Panc1 (cell line): ENCODE measurements around the gene CROCC2. TPM values are rescaled to one million over a fixed set of nuclear protein-coding genes. Genes with fewer than 3 reads are reported as not detected.

Experiments
- ATAC-seq: fragments of 200-7000 bp; cut with Tn5 transposase; 2 replicates; pipeline ENCODE4 v1.9.1; 2020; ENCODE audit warnings: mild to moderate bottlenecking, moderate library complexity
- BruUV-seq: library from RNA; stranded (reverse); fragments of 400-500 nt; replicated peaks from 2 replicates; lab custom pipeline; 2021; lab: Mats Ljungman, UMichigan
- CTCF ChIA-PET: fragments of 300-600 bp; sonication (Branson Sonifier 250); formaldehyde crosslinking; loops from one replicate; lab custom pipeline; 2022; ENCODE audit warnings: antibody characterized with exemption; lab: Charles Lee
- POLR2A ChIA-PET: fragments of 300-600 bp; sonication (Branson Sonifier 250); formaldehyde crosslinking; loops from one replicate; lab custom pipeline; 2022; ENCODE audit warnings: antibody characterized with exemption; lab: Charles Lee
- DNase-seq: peaks from one replicate; pipeline ENCODE4 v3.0.0-alpha.2; 2010; ENCODE audit warnings: low read depth, low spot score
- H3K27ac ChIP-seq: 2 replicates; pipeline ENCODE4 v1.5.1; 2011; ENCODE audit warnings: mild to moderate bottlenecking, low read length, inconsistent platforms
- H3K27me3 ChIP-seq: fragments of 200-500 bp; sonication (Bioruptor generic); 2 replicates; pipeline ENCODE4 v1.6.0; 2014; ENCODE audit warnings: low read length, inconsistent platforms; ENCODE audit not compliant: control insufficient read depth, insufficient read depth
- H3K36me3 ChIP-seq: fragments of 200-500 bp; sonication (Bioruptor generic); 2 replicates; pipeline ENCODE4 v1.5.1; 2014; ENCODE audit warnings: inconsistent platforms, mild to moderate bottlenecking, low read length, moderate library complexity; ENCODE audit not compliant: control insufficient read depth, insufficient read depth
- H3K4me1 ChIP-seq: 2 replicates; pipeline ENCODE4 v1.5.1; 2011; ENCODE audit warnings: inconsistent platforms, mild to moderate bottlenecking, low read length, moderate library complexity; ENCODE audit not compliant: control insufficient read depth, insufficient read depth
- H3K4me3 ChIP-seq, 2 experiments: 2 replicates each; pipeline ENCODE4 v1.5.1; 2011 to 2012; ENCODE audit warnings: low read depth in 2 of 2, low read length in 2 of 2, mild to moderate bottlenecking in 2 of 2, inconsistent platforms in 1 of 2, moderate library complexity in 1 of 2
- H3K9me3 ChIP-seq: fragments of 200-500 bp; sonication (Bioruptor generic); 2 replicates; pipeline ENCODE4 v1.5.1; 2014; ENCODE audit warnings: low read depth, mild to moderate bottlenecking, inconsistent platforms, low read length, moderate library complexity; ENCODE audit not compliant: control insufficient read depth, insufficient read depth
- POLR2AphosphoS5 ChIP-seq: IDR thresholded peaks from 2 replicates; pipeline ENCODE4 v1.6.1; 2012; ENCODE audit warnings: mild to moderate bottlenecking, low read depth, low read length, moderate library complexity
- SIN3A ChIP-seq: IDR thresholded peaks from 2 replicates; pipeline ENCODE4 v1.6.1; 2012; ENCODE audit warnings: low read depth, mild to moderate bottlenecking, low read length, moderate library complexity, borderline replicate concordance; ENCODE audit not compliant: insufficient read depth
- TCF7L2 ChIP-seq: IDR thresholded peaks from 2 replicates; pipeline ENCODE4 v1.6.1; 2011; ENCODE audit warnings: mild to moderate bottlenecking, low read depth, low read length, inconsistent platforms
- in situ Hi-C: cut with HindIII; loops from 2 replicates; pipeline ENCODE4 v1.10.0; 2016; ENCODE audit warnings: low sequenced_read_pairs, low pct_unique_long_range_greater_than_20kb
- intact Hi-C: fragments of 100-400 bp; cut with micrococcal nuclease; formaldehyde crosslinking; loops from one replicate; pipeline ENCODE4 v1.10.0; 2022; ENCODE audit not compliant: unreplicated experiment
- total RNA-seq: library from RNA; stranded (reverse); gene quantifications from one replicate; pipeline ENCODE4 v1.2.1, GENCODE V29; 2021; ENCODE audit not compliant: unreplicated experiment
- TF ChIP-seq, protein P1 (sequence below): fragments of 450-650 bp; IDR thresholded peaks from 2 replicates; pipeline ENCODE4 v1.5.1; 2017; ENCODE audit warnings: mild to moderate bottlenecking
- TF ChIP-seq, protein P2 (sequence below), 2 experiments: IDR thresholded peaks; 2 replicates each; pipeline ENCODE4 v1.6.1; 2011 to 2012; ENCODE audit warnings: low read depth in 2 of 2, control low read depth in 1 of 2, low read length in 1 of 2, mild to moderate bottlenecking in 1 of 2, moderate library complexity in 1 of 2; ENCODE audit not compliant: insufficient read depth in 1 of 2

The CROCC2 gene
- total RNA-seq, 1 experiment from 2014 or later: 0.23 TPM

DNA sequence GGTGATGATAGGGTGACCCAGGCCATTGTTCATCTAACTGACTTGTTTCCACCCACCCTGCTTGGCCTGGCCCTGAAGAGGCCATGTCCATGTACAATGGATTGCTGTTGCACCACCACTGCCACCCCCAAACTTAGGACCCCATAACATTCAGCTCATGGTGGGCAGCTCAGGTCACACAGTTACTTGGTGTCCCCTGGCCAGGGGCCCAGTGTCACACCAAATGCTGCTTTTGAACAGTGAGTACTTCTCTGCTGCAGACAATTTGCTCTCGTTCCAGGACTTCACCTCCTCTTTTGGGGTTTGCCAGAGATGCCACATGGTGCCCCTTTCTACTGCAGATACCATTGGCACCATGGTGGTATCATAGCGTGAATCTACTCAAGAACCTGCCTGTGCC lies 21.9 kb upstream of the CROCC2 start:
- TF ChIP-seq, protein P1, sequence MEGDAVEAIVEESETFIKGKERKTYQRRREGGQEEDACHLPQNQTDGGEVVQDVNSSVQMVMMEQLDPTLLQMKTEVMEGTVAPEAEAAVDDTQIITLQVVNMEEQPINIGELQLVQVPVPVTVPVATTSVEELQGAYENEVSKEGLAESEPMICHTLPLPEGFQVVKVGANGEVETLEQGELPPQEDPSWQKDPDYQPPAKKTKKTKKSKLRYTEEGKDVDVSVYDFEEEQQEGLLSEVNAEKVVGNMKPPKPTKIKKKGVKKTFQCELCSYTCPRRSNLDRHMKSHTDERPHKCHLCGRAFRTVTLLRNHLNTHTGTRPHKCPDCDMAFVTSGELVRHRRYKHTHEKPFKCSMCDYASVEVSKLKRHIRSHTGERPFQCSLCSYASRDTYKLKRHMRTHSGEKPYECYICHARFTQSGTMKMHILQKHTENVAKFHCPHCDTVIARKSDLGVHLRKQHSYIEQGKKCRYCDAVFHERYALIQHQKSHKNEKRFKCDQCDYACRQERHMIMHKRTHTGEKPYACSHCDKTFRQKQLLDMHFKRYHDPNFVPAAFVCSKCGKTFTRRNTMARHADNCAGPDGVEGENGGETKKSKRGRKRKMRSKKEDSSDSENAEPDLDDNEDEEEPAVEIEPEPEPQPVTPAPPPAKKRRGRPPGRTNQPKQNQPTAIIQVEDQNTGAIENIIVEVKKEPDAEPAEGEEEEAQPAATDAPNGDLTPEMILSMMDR: no peak
- TF ChIP-seq SIN3A: no peak
- TF ChIP-seq, protein P2, sequence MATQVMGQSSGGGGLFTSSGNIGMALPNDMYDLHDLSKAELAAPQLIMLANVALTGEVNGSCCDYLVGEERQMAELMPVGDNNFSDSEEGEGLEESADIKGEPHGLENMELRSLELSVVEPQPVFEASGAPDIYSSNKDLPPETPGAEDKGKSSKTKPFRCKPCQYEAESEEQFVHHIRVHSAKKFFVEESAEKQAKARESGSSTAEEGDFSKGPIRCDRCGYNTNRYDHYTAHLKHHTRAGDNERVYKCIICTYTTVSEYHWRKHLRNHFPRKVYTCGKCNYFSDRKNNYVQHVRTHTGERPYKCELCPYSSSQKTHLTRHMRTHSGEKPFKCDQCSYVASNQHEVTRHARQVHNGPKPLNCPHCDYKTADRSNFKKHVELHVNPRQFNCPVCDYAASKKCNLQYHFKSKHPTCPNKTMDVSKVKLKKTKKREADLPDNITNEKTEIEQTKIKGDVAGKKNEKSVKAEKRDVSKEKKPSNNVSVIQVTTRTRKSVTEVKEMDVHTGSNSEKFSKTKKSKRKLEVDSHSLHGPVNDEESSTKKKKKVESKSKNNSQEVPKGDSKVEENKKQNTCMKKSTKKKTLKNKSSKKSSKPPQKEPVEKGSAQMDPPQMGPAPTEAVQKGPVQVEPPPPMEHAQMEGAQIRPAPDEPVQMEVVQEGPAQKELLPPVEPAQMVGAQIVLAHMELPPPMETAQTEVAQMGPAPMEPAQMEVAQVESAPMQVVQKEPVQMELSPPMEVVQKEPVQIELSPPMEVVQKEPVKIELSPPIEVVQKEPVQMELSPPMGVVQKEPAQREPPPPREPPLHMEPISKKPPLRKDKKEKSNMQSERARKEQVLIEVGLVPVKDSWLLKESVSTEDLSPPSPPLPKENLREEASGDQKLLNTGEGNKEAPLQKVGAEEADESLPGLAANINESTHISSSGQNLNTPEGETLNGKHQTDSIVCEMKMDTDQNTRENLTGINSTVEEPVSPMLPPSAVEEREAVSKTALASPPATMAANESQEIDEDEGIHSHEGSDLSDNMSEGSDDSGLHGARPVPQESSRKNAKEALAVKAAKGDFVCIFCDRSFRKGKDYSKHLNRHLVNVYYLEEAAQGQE (IDR thresholded peaks at IDR 0.05; ENCODE audit: insufficient read depth in 1 of 2, low read depth in 2 of 2, low read length in 1 of 2): no peak
- TF ChIP-seq POLR2AphosphoS5: no peak
- BruUV-seq: no TSS peak
- Histone ChIP-seq H3K27me3 (no peaks in the 10 kb centered on the region), H3K36me3 (no peaks in the 10 kb centered on the region), H3K4me3 (no peak overlapping the region), H3K4me1 (no peaks in the 10 kb centered on the region), H3K27ac (no peak overlapping the region), H3K9me3 (no peaks in the 10 kb centered on the region)
- ChIA-PET CTCF (no interaction called here), POLR2A (no interaction called here)
- in situ Hi-C loops (no loop called here), intact Hi-C loops (no loop called here)
- ATAC-seq (no peak), DNase-seq (no peak)

DNA sequence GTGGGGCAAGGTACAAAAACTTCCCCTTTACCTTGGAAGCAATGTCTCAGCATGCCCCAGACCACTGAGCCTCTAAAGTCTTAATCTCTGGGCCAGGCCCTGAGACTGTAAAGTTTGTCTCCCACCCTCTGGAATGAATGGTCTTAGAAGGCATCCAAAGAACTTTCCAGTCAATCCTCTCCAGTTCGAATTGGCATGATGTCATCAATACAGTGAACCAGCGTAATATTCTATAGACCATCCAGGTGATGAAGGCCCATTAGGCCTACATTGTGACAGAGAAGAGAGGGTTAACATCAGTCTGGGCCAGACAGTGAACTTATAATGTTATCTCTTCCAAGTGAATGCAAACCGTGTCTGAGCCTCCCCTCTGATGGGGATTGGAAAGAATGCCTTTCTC lies 21.4 kb upstream of the CROCC2 start:
- no peaks in the 10 kb centered on the region for H3K9me3 ChIP-seq
- ChIA-PET CTCF (no interaction called here), POLR2A (no interaction called here)
- in situ Hi-C loops: no loop called here
- intact Hi-C loops: no loop called here
- H3K4me3 ChIP-seq: no peak overlapping the region
- no peaks in the 10 kb centered on the region for H3K36me3 ChIP-seq
- no peak overlapping the region for H3K27ac ChIP-seq
- no peaks in the 10 kb centered on the region for H3K27me3 ChIP-seq
- no TSS peak for BruUV-seq
- no peaks in the 10 kb centered on the region for H3K4me1 ChIP-seq
- TF ChIP-seq TCF7L2: no peak
- TF ChIP-seq, protein P1: no peak
- no peak for TF ChIP-seq SIN3A
- TF ChIP-seq, protein P2 (IDR thresholded peaks at IDR 0.05; ENCODE audit: insufficient read depth in 1 of 2, low read depth in 2 of 2, low read length in 1 of 2): no peak
- no peak for TF ChIP-seq POLR2AphosphoS5
- no peak for DNase-seq
- no peak for ATAC-seq
